Lung microvascular endothelial cell (primary cell): ENCODE results near the gene ANKRD33. TPM values are rescaled to one million over a fixed set of nuclear protein-coding genes. Genes with fewer than 3 reads are reported as not detected.

Experiments used
- DNase-seq, 2 donors: peaks; one replicate each; pipeline versions ENCODE4 v3.0.0 to v3.0.0-alpha.2; 2010; ENCODE audit warnings: low read depth in 2 of 2
- total RNA-seq: library from RNA; depleted of rRNA; stranded (reverse); fragments of >200 nt; gene quantifications from 2 replicates; pipeline ENCODE4 v1.2.1, GENCODE V29; 2014

The ANKRD33 gene
- total RNA-seq, 1 donor from 2014 or later, result not detected

GRCh38 chr12:51874000-51874399, 13.9 kb upstream of the ANKRD33 start:
- DNase-seq, result no peak

GRCh38 chr12:51874486-51874885, 13.4 kb upstream of the ANKRD33 start:
- DNase-seq, result no peak

- no peak for DNase-seq
These were observed 8.8 kb upstream of the ANKRD33 start for GRCh38 chr12:51879102-51879501.

GRCh38 chr12:51883295-51883694, 4.6 kb upstream of the ANKRD33 start:
- no peak for DNase-seq

GRCh38 chr12:51883998-51884675, 3.8 kb upstream of the ANKRD33 start:
- no peak for DNase-seq

GRCh38 chr12:51884676-51885229, 3.1 kb upstream of the ANKRD33 start:
- DNase-seq, result peak; percentile 85 to 90

GRCh38 chr12:51885294-51886020, 2.4 kb upstream of the ANKRD33 start:
- peak in 1 of 2 donors; percentile 20 for DNase-seq

- peak; percentile 99 to 100 for DNase-seq
These were observed 1.7 kb upstream of the ANKRD33 start for GRCh38 chr12:51886021-51886710.

GRCh38 chr12:51888316-51889215, 663 bp downstream of the ANKRD33 start:
- no peak for DNase-seq

- DNase-seq, result no peak
These were observed 1.6 kb downstream of the ANKRD33 start for GRCh38 chr12:51889216-51890132.

- DNase-seq, result no peak
These were observed 2.2 kb downstream of the ANKRD33 start for GRCh38 chr12:51890133-51890464.

- DNase-seq, result no peak
These were observed 2.7 kb downstream of the ANKRD33 start for GRCh38 chr12:51890511-51891171.

- DNase-seq, result peak in 1 of 2 donors; percentile 53
These were observed 3.9 kb downstream of the ANKRD33 start for GRCh38 chr12:51891843-51892242.

GRCh38 chr12:51893786-51894185, 5.9 kb downstream of the ANKRD33 start:
- no peak for DNase-seq

- DNase-seq, result peak in 1 of 2 donors; percentile 31
These were observed 7.7 kb downstream of the ANKRD33 start for GRCh38 chr12:51895378-51896135.

- peak in 1 of 2 donors; percentile 67 for DNase-seq
These were observed 8.3 kb downstream of the ANKRD33 start for GRCh38 chr12:51896236-51896635.

GRCh38 chr12:51897181-51897580, 9.3 kb downstream of the ANKRD33 start:
- DNase-seq, result peak; percentile 87 to 94

- DNase-seq, result no peak
These were observed 10.6 kb downstream of the ANKRD33 start for GRCh38 chr12:51898506-51898905.

- DNase-seq, result peak in 1 of 2 donors; percentile 99
These were observed 11.0 kb downstream of the ANKRD33 start for GRCh38 chr12:51898937-51899336.
